DMS53 treated with DMSO at 0.1 percent for 48 hours (cell line): Measurements from ENCODE around the gene CCDC85C.

Source experiments
- DNase-seq: peaks from one replicate; lab custom pipeline; 2025; ENCODE audit not compliant: unreplicated experiment; lab: John Stamatoyannopoulos, UW

The CCDC85C gene

GRCh38 chr14:99452968-99453367 is 151.0 kb downstream of the CCDC85C start:
- no peak for DNase-seq

GRCh38 chr14:99451234-99451633 is 152.8 kb downstream of the CCDC85C start:
- DNase-seq: no peak

- no peak for DNase-seq
These were observed 153.7 kb downstream of the CCDC85C start for GRCh38 chr14:99450266-99450665.
